GM19193 (cell line): ENCODE results near the gene FBXW12.
"Not testable (repeated sequence)": the region's sequence is repeated elsewhere in the genome, so short reads cannot be mapped to it uniquely, and the experiment has no call there.

Source experiments
- POLR2A ChIP-seq: IDR thresholded peaks from 4 replicates; pipeline ENCODE4 v1.6.1; 2011; ENCODE audit not compliant: insufficient read depth, insufficient read length; ENCODE audit errors: extremely low read depth

The FBXW12 gene, protein sequence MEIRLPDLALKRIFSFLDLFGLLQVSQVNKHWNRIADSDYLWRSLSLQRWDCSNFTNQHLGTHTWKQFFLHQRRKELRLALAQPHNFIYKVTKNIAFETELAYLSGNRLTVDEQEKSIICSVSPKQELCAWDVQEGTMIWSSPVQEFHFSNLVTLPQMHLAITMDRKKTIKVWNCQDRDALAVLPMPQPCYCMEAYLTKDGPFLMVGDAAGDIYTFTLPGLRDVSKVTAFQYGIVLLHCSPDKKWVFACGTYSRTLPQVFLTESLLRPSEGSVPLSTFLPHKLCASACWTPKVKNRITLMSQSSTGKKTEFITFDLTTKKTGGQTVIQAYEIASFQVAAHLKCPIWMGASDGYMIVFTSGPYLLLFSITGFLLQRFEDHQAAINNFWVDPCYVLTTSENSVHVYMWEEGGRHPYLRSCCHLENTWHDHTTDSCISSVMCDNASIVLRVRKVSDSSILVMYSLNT

DNA sequence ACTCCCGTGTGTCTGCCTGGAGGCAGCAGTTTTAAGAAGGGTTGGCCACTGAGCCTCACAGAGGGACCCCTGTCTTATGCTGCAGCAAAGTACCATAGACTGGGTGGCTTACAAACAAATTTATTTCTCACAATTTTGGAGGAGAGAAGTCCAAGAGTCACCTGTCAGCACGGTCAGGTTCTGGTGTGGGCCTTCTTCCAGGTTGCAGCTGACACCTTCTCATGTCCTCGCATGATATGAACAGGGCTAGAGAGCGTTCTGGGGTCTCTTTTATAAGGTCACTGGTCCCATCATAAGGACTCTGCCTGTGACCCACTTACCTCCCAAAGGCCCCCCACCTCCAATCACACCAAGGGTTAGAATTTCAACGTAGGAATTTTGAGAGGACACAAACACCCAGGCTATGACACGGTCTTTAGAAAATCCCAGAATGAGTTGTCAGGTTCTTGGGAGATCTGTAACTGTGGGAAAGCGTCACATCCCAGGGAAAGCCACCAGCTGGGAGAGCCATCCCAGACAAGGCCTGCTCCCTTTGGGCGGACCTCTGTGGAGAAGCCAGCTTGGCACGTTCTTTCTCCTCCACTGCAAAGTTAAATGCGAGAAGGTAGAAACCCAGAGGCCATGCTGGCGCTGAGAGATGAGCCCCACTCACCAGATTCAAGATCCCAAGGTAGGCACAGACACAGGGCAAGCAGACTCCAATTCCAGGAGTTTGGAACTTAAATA lies at the start of gene FBXW12:
Gene FBXW12, plus strand, starts transcription at position 569 of the 726 bp plus-strand sequence. CDS start 549 bp downstream, outside the sequence.
- TF ChIP-seq POLR2A: no peak

DNA sequence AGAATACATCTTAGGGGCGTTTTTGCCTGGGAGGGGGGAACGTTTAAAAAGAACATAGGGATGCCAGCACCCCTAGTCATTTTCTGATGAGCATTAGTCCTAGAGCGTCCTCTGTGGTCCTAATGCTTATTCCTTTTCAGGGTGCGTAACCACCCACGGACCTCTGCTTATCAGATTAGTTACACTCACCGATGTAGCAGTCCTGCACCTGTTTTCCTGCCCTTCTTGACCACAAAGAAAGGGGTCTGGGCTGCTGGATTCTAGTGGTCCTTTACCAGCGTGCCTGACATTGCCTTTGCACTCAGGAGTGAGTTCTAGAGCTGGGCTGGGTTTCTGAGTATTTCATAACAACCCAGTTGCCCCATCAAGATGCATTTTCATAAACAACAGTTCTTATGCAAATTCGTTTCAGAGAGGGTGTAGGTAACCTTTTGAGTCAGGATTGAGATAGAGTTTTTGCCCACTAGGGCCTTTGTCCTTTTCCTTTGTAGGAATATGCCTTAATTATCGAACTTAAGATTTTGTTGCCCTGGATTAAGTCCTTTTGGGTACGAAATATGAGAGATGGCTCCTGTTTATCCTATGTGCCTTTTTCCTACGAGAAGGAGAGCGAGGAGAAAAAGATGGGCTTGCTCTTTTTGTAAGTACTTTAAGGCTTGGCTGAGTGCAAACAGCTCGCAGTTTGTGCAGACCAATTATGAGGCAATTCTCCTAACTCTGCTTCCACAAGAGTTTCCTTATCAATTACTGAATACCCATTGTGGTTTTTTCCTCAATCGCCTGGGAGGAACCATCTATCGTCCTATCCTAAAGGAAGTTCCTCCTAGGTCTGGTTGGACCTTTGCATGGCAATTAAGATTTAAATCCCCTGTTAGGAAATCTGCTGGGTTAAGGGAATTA lies 38.4 kb upstream of the FBXW12 start, which contains the start of gene SPINK8:
Gene SPINK8, minus strand, starts transcription at position 316 of the 900 bp plus-strand sequence. CDS start 5,320 bp downstream, outside the sequence.
- TF ChIP-seq POLR2A: not testable (repeated sequence)

GRCh38 chr3:48334605-48335004 lies 37.4 kb upstream of the FBXW12 start:
- no peak for TF ChIP-seq POLR2A

- no peak for TF ChIP-seq POLR2A
These were observed 33.4 kb upstream of the FBXW12 start for GRCh38 chr3:48338635-48339034.

DNA sequence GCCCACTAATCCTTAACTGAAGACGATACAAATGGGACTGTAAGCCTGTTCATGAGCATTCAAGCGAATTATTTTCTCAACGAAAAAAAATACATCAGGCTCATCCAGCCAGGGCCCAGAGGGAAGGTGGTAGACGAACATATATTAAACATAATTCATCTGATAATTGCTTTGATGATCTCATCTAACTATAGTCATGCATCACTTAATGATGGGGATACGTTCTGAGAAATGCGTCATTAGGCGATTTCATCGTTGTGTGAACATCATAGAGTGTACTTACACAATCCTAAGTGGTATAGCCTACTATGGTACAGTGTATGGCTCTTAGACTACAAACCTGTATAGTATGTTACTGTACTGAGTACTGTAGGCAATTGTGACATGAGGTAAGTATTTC lies 28.6 kb upstream of the FBXW12 start:
- TF ChIP-seq POLR2A: no peak

GRCh38 chr3:48344867-48345507 lies 27.0 kb upstream of the FBXW12 start:
- TF ChIP-seq POLR2A: no peak

DNA sequence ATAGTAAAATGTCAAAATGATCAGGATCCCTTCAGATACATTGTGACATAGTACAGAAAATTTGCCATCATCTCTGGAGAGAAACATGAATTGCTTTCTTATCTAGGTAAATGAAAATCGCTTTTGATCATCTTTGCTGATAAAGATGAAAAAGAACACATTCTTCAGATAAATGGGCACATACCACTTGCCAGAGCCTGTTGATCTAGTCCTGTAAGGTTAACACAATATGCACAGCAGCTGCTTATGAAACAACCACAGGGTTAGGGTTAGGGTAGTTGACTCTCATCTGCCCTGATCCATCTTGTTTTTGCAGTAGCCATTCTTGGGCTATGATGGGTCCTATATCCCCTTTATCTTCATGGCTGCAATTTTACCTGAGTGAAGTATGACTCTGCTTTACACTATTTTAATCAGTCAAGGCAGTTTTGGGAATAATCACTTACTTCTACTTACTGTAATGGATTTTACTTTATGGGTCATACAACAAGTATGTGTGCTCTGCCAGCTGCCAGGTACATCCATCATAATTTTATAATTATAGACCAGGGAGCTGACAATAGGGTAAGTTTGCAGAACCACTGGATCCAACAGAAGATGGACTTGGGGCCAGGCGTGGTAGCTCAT lies 26.0 kb upstream of the FBXW12 start:
- no peak for TF ChIP-seq POLR2A

- TF ChIP-seq POLR2A: no peak
These were observed 24.5 kb upstream of the FBXW12 start for GRCh38 chr3:48347500-48347899.

DNA sequence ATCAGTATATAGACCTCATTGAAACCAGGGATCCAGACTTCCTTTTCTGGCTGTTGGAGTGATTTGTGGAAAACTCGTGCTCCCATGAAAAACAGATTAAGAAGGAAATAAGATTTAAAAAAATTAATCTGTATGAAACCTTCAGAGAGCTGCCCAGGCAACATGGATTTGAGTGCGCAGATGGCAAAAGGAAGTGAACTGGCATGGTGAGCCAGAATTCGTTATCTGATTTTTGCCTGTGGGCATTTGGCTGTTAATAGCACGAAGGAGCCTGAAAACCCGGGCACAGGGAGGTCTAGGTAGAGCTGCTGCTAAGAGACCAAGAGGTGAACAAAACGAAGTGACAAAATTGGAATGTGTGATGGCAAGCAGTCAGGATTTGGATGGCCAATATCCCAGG lies 19.5 kb upstream of the FBXW12 start:
- TF ChIP-seq POLR2A: no peak

GRCh38 chr3:48353987-48354386 lies 18.0 kb upstream of the FBXW12 start:
- no peak for TF ChIP-seq POLR2A

DNA sequence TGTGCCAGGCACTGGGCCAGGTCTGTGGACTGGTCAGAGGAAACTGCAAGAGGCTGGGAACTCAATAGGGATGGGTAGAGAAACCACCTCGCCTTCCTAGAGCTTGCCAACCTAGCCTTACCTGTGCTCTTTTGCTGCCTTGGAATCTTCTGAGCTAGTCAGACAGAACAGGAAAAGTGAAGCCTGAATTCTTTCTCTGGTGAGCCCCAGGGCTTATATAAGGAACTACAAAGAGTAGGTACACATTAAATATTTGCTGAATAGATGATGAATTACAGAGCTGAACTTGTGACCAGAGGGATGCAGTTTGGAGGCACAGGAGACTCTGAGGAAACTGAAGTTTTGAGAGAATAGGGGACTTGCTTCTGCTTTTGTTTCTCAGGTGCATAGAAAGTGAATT lies 15.6 kb upstream of the FBXW12 start:
- no peak for TF ChIP-seq POLR2A

DNA sequence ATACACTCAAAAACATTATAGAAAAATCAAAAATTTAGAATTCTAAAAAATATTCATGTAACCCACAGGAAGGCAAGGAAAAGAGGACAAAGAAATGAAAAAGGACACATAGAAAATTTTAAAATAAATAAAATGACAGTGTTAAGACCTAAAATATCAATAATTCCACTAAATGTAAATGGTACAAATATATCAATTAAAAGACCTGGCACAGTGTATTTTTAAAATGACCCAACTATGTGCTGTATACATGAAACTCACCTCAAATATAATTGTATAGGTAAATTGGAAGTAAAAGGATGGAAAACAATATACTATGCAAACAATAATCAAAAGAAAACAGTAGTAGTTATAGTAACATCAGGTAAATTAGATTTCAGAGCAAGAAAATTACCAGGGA lies 10.1 kb upstream of the FBXW12 start:
- no peak for TF ChIP-seq POLR2A

DNA sequence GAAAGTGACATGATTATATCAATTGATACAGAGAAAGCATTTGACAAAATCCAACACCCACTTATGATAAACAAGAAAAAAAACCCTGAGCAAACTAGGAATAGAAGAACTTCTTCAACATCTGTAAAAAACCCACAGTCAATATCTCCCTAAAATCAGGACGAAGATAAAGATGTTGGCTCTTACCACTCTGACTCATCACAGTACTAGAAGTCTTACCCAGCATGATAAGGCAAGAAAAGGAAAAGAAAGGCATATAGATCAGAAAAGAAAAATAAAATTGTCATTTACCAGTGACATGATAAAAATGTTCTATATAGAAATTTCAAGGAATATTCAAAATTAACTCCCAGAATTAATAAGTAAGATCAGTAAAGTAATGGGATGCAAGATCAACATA lies 7.2 kb upstream of the FBXW12 start:
- no peak for TF ChIP-seq POLR2A

DNA sequence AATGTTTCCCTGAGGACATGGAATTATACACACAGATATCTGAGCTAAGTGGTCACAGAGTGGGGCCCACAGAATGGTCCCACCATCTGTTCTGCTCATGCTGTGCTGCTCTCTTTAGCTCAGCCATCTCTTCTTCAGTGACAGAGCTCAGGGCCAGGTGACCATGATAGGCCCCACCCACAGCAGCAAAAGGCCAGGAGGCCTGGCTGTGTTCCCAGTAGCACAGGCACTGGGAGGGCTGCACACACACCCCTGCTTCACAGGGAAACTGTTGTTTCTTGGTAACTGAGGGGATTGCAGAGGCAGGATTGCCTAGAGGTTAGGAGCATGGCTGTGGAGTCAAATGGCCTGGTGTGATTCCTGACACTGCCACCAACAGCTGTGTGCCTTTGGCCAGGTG lies 4.8 kb upstream of the FBXW12 start:
- no peak for TF ChIP-seq POLR2A
